ENCODE results near the gene SLC5A5. TPM values are rescaled to one million over a fixed set of nuclear protein-coding genes. Genes with fewer than 3 reads are reported as not detected.
A peak's percentile ranks its signal among the peaks of the same experiment; 100 is the strongest.

The SLC5A5 gene
- total RNA-seq, 6 experiments from 2014 or later: not detected

DNA sequence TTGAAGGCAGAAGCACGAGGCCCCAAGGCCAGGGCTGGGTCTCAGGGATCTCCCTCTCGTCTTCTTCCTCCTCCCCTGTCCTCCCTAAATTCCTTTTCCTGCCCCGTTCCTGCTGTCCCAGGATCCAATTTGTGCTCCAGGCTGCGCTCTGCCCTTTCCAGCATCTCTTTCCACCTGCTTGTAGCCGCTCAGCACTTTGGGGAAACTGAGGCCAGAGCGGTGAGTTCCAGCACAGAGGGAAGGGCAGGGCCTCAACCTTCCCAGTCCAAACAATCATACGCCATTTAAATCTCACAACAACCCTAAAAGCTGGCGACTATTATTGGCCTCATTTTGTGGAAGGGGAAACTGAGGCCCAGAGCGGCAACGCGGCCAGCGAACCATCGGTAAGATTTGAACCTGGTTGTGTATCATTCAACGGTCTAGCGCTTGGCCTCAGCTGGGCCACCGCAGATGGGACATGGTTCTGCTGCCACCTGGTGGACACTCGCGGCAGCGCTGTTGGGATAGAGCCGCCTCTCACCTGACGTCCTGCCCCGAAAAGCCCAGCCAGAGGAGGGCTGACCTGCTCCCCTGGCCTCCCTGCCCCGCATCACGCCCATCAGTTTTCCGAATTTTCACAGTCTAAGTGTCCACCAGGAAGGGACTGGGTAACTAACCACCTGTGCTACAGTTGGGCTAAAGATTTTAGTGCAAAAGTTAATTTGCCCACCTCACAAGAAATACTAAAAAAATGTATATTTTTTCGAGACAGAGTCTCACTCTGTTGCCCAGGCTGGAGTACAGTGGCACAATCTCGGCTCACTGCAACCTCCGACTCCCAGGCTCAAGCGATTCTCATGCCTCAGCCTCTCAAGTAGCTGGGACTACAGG is 16.2 kb upstream of the SLC5A5 start:
- ATAC-seq: peak; percentile 63 to 71 (median 65)
- no peak for TF ChIP-seq POLR2A (IDR thresholded peaks at IDR 0.05)
- TF ChIP-seq, protein P1, sequence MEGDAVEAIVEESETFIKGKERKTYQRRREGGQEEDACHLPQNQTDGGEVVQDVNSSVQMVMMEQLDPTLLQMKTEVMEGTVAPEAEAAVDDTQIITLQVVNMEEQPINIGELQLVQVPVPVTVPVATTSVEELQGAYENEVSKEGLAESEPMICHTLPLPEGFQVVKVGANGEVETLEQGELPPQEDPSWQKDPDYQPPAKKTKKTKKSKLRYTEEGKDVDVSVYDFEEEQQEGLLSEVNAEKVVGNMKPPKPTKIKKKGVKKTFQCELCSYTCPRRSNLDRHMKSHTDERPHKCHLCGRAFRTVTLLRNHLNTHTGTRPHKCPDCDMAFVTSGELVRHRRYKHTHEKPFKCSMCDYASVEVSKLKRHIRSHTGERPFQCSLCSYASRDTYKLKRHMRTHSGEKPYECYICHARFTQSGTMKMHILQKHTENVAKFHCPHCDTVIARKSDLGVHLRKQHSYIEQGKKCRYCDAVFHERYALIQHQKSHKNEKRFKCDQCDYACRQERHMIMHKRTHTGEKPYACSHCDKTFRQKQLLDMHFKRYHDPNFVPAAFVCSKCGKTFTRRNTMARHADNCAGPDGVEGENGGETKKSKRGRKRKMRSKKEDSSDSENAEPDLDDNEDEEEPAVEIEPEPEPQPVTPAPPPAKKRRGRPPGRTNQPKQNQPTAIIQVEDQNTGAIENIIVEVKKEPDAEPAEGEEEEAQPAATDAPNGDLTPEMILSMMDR (IDR thresholded peaks at IDR 0.05): peak; percentile 94 to 99 (median 98)
- WGBS (ENCODE audit: insufficient coverage, low coverage, low lambda C conversion rate, missing lambda C conversion rate): 14% methylated on average over 21 of the region's 29 CpGs

DNA sequence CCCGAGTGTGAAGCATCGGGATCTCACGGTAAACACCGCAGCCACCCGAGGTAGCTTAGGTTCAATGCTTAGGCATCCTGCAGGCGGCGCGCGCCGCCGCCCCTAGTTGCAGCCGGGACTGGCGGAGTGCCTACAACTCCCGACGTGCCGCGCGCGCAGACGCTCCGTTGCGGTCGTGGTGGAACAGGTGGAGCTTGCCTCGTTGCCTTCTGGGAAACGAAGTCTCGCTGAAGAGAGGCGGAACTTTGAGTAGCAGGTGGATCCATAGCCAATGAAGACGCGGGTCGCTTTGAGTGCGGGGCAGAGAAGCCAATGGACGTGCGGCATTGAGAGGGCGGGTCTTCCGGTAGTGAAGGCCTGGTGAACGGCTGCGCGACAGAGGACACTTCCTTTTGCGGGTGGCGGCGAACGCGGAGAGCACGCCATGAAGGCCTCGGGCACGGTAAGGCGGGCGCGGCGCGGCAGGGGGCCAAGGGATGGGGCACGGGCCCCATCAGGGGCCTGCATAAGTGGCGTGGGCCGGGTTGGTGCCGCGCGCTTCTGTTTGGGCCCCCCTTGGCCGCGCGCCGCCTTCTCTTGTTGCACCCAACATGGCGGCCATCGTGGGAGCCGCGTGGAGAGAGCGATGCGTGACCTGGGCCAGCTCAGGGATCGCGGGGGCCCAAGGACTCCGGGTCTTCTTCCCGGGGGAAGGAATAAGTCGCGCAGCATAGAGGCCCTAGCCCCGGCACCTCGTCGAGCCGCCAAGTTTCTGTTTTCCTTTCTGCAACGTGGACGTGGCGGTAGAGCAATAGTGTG is 12.0 kb upstream of the SLC5A5 start, which contains the start of gene RPL18A:
Gene RPL18A (plus strand): TSS at position 378 of the 798 bp plus-strand sequence. CDS start 47 bp downstream, at position 425.
- Histone ChIP-seq H3K9me3 (no peaks in the 10 kb centered on the region), H3K27me3 (no peaks in the 10 kb centered on the region), H3K36me3 (peaks cover 17 to 33% (median 22%) of the 10 kb centered on the region in 4 donors), H3K4me3 (peak within 1 kb of the TSS; percentile 83 to 97 (median 94)), H3K4me1 (peaks cover 0 to 13% (median 6%) of the 10 kb centered on the region in 4 donors), H3K27ac (peak within 1 kb of the TSS; percentile 71 to 80 (median 78))
- TF ChIP-seq, protein P1 (IDR thresholded peaks at IDR 0.05): peak; percentile 70 to 86 (median 79)
- peak; percentile 96 for TF ChIP-seq POLR2A (IDR thresholded peaks at IDR 0.05)
- intact Hi-C loops (cut with DNase I): loop anchor here (10.0 kb wide), 3 partner anchors 65 to 155 kb away; no protein-coding TSS in a partner anchor
- DNase-seq (peak; percentile 98 to 99 (median 99)), ATAC-seq (peak; percentile 95 to 99 (median 98))
- WGBS (ENCODE audit: insufficient coverage, low coverage, low lambda C conversion rate, missing lambda C conversion rate): under 1% methylated on average over 23 of the region's 80 CpGs

More for the DNA sequence above, 16.2 kb upstream of the SLC5A5 start:
- intact Hi-C loops (cut with DNase I): loop anchor here in 1 of 2 donors (10.0 kb wide), 2 partner anchors 71 to 151 kb away; no protein-coding TSS in a partner anchor
- H3K27me3 ChIP-seq: no peaks in the 10 kb centered on the region
- H3K4me1 ChIP-seq: peaks cover 0 to 1% (median 0%) of the 10 kb centered on the region in 4 donors
- no peak overlapping the region for H3K27ac ChIP-seq
- no peaks in the 10 kb centered on the region for H3K9me3 ChIP-seq
- peak; percentile 86 to 89 (median 88) for DNase-seq
- no peaks in the 10 kb centered on the region for H3K36me3 ChIP-seq
- no peak overlapping the region for H3K4me3 ChIP-seq

DNA sequence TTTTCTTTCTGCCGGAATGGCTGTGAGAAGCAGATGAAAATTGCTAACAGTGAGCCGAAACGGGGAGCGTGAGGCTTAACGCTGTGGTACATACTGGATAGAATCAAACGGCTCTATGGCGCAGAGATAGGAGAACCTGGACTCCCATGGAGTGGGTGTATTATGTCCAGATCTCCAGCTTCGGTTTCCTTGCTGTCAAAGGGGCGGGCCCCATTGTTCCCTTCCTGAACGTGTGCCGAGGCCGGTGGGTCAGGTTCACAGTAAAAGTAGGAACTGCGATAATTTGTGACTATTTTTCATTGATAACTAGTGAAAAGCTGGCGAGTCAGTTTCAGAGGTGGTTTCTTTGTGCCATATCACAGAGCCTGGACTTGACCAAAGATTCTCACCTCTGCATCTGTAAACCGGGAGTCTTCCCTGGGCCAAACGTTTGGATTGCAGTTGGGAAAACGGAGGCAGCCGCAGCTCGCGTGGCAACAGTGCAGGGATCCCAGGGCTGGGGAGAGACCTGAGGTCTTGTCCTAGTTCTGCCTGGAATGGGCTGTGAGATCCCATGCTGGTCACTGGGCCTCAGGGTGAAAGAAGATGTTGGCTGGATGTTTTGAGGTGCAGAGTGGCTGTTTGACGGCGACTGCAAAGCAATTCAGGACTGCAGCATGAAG is 11.3 kb upstream of the SLC5A5 start:
- no peak for DNase-seq
- 1% methylated on average over 22 of the region's 22 CpGs for WGBS (ENCODE audit: insufficient coverage, low coverage, low lambda C conversion rate, missing lambda C conversion rate)
- intact Hi-C loops (cut with DNase I): loop anchor here in 1 of 2 donors (10.0 kb wide), 1 partner anchor 64 kb away; no protein-coding TSS in a partner anchor
- Histone ChIP-seq H3K36me3 (peaks cover 17 to 35% (median 22%) of the 10 kb centered on the region in 4 donors), H3K27ac (peak overlapping the region; percentile 71 to 80 (median 78)), H3K4me1 (peaks cover 0 to 13% (median 6%) of the 10 kb centered on the region in 4 donors), H3K9me3 (no peaks in the 10 kb centered on the region), H3K27me3 (no peaks in the 10 kb centered on the region), H3K4me3 (peak overlapping the region; percentile 83 to 97 (median 94))
- ATAC-seq: no peak
- TF ChIP-seq, protein P1 (IDR thresholded peaks at IDR 0.05): no peak
- no peak for TF ChIP-seq POLR2A (IDR thresholded peaks at IDR 0.05)

DNA sequence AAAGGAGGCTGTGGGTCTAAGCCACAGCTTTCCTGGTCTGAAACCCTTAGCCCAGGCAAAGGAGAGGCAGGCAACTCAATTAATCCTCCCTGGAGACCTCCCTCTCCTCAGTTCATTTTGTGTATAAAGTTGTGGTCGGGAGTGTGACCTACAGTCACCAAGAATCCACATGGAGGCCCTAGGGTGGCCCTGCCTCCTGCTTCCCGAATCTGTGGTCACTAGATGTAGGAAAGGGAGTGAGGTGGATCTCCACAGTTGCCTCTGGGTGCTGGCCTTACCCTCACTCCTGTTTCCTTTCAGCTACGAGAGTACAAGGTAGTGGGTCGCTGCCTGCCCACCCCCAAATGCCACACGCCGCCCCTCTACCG is 10.8 kb upstream of the SLC5A5 start:
- no peak for DNase-seq
- intact Hi-C loops (cut with DNase I): loop anchor here in 1 of 2 donors (10.0 kb wide), 1 partner anchor 64 kb away; no protein-coding TSS in a partner anchor
- Histone ChIP-seq H3K9me3 (no peaks in the 10 kb centered on the region), H3K36me3 (peaks cover 17 to 35% (median 22%) of the 10 kb centered on the region in 4 donors), H3K27ac (peak overlapping the region in 1 of 3 donors; percentile 78), H3K4me3 (peak overlapping the region; percentile 83 to 97 (median 94)), H3K27me3 (no peaks in the 10 kb centered on the region), H3K4me1 (peaks cover 0 to 13% (median 6%) of the 10 kb centered on the region in 4 donors)
- TF ChIP-seq, protein P1 (IDR thresholded peaks at IDR 0.05): no peak
- TF ChIP-seq POLR2A (IDR thresholded peaks at IDR 0.05): no peak
- ATAC-seq: no peak
- WGBS (ENCODE audit: insufficient coverage, low coverage, low lambda C conversion rate, missing lambda C conversion rate): 65% methylated on average over 5 of the region's 7 CpGs
